Measurements from ENCODE around the gene RPL35. TPM values are rescaled to one million over a fixed set of nuclear protein-coding genes. Genes with fewer than 3 reads are reported as not detected.

Gene RPL35
- 1,911 and 2,001 TPM in 2 replicates for total RNA-seq

GRCh38 chr9:124861342-124862229 lies at the start of gene RPL35, which contains the start of gene ARPC5L:
Gene RPL35, minus strand, starts transcription at chr9:124861957. Its CDS starts 45 bp downstream, at chr9:124861912.
Gene ARPC5L, plus strand, starts transcription at chr9:124862130. Its CDS starts 7,161 bp downstream, at chr9:124869291.

GRCh38 chr9:124852829-124853531 lies 8.8 kb downstream of the RPL35 start, which contains the start of gene WDR38:
Gene WDR38, plus strand, starts transcription at chr9:124853460. Its CDS starts 72 bp downstream, at chr9:124853532.

Small RNA genes lying within 50 kb of the gene (small RNA-seq; reads per million reads assigned to genes)
- not detected for gene RNU4-82P

Other genes with a start within 250 kb of the RPL35 start
- 0.27 and 1.2 TPM in 2 replicates for gene NR6A1, start 90.6 kb downstream of the RPL35 start, total RNA-seq
- 0.07 TPM in 1 of 2 replicates, not detected in the other for gene OLFML2A, start 84.8 kb downstream of the RPL35 start, total RNA-seq
- gene WDR38, start 8.5 kb downstream of the RPL35 start, total RNA-seq: not detected in 2 replicates
- gene ARPC5L, start 173 bp upstream of the RPL35 start, total RNA-seq: 41.3 and 43.0 TPM in 2 replicates
- 14.4 and 14.8 TPM in 2 replicates for gene GOLGA1, start 79.1 kb upstream of the RPL35 start, total RNA-seq